H1 (cell line): Measurements from ENCODE around the gene CYB561D2. TPM values are rescaled to one million over a fixed set of nuclear protein-coding genes. Genes with fewer than 3 reads are reported as not detected.

ENCODE experiments used
- CTCF ChIA-PET: fragments of 300-600 bp; sonication (Branson Sonifier 250); formaldehyde crosslinking; loops from one replicate; lab custom pipeline; 2021; ENCODE audit not compliant: partially characterized antibody; lab: Charles Lee
- POLR2A ChIA-PET: fragments of 300-600 bp; sonication (Branson Sonifier 250); formaldehyde crosslinking; loops from one replicate; lab custom pipeline; 2021; ENCODE audit warnings: inconsistent platforms; ENCODE audit not compliant: partially characterized antibody; lab: Charles Lee
- DNase-seq, 2 experiments: peaks; one replicate each; pipeline versions ENCODE4 v3.0.0 to v3.0.0-alpha.2; 2010 to 2022; ENCODE audit warnings: low spot score in 2 of 2, low read depth in 1 of 2, mixed read lengths in 1 of 2
- FAIRE-seq: peaks from 2 replicates; lab custom pipeline; 2011; peaks lifted over from hg19 to GRCh38; lab: Jason Lieb, UNC
- H2AFZ ChIP-seq: 2 replicates; pipeline ENCODE4 v1.8.1; 2012; ENCODE audit warnings: low read length, inconsistent platforms
- H2AK5ac ChIP-seq: 2 replicates; pipeline ENCODE4 v1.6.1; 2013; ENCODE audit warnings: low read depth, low read length
- H2BK120ac ChIP-seq: replicated peaks from 2 replicates; pipeline ENCODE3; 2013; ENCODE audit warnings: low read depth, low read length, inconsistent platforms
- H2BK12ac ChIP-seq: 2 replicates; pipeline ENCODE4 v1.6.1; 2013; ENCODE audit warnings: low read depth, low read length
- H2BK15ac ChIP-seq: 2 replicates; pipeline ENCODE4 v1.6.1; 2013; ENCODE audit warnings: low read length
- H2BK20ac ChIP-seq: 2 replicates; pipeline ENCODE4 v1.6.1; 2013; ENCODE audit warnings: low read length
- H2BK5ac ChIP-seq: 2 replicates; pipeline ENCODE4 v1.6.1; 2013; ENCODE audit warnings: low read depth, low read length
- H3K14ac ChIP-seq: 2 replicates; pipeline ENCODE4 v1.6.1; 2013; ENCODE audit warnings: inconsistent platforms; ENCODE audit not compliant: insufficient read length
- H3K18ac ChIP-seq: 2 replicates; pipeline ENCODE4 v1.6.1; 2013; ENCODE audit warnings: low read length; ENCODE audit errors: extremely low read depth
- H3K23ac ChIP-seq: 2 replicates; pipeline ENCODE4 v1.6.1; 2013; ENCODE audit warnings: inconsistent platforms; ENCODE audit not compliant: insufficient read length
- H3K23me2 ChIP-seq: 2 replicates; pipeline ENCODE4 v1.6.1; 2013; ENCODE audit warnings: low read depth, low read length
- H3K27ac ChIP-seq: 2 replicates; pipeline ENCODE4 v1.6.1; 2011; ENCODE audit warnings: low read depth, low read length, inconsistent platforms
- H3K27me3 ChIP-seq, 4 experiments: replicated peaks in 1 of 4; 1 replicate in 1 of 4; 2 replicates in 3 of 4; pipeline versions ENCODE4 v1.6.1 to v1.8.1; 2011 to 2013; ENCODE audit warnings: low read length in 3 of 4, mild to moderate bottlenecking in 3 of 4, inconsistent platforms in 2 of 4, mixed read lengths in 2 of 4, moderate library complexity in 1 of 4; ENCODE audit not compliant: control insufficient read depth in 3 of 4, insufficient read depth in 3 of 4; ENCODE audit errors: extremely low read depth in 1 of 4
- H3K36me3 ChIP-seq, 4 experiments: 2 replicates each; pipeline versions ENCODE4 v1.6.1 to v1.8.1; 2011 to 2013; ENCODE audit warnings: mild to moderate bottlenecking in 4 of 4, low read length in 3 of 4, moderate library complexity in 2 of 4, control low read depth in 1 of 4, inconsistent platforms in 1 of 4; ENCODE audit not compliant: insufficient read depth in 4 of 4, control insufficient read depth in 2 of 4
- H3K4ac ChIP-seq: replicated peaks from 2 replicates; pipeline ENCODE3; 2013; ENCODE audit warnings: low read length, low read depth, mixed read lengths, inconsistent platforms; ENCODE audit not compliant: insufficient read length
- H3K4me1 ChIP-seq, 4 experiments: replicated peaks in 1 of 4; 1 replicate in 1 of 4; 2 replicates in 3 of 4; pipeline versions ENCODE4 v1.6.1 to v1.8.1; 2011 to 2013; ENCODE audit warnings: low read length in 3 of 4, inconsistent platforms in 2 of 4, mixed read lengths in 1 of 4; ENCODE audit not compliant: insufficient read depth in 4 of 4, control insufficient read depth in 3 of 4
- H3K4me2 ChIP-seq, 2 experiments: 2 replicates each; pipeline versions ENCODE4 v1.6.1 to v1.8.1; 2011 to 2013; ENCODE audit warnings: low read depth in 2 of 2, low read length in 2 of 2, control low read depth in 1 of 2, inconsistent platforms in 1 of 2, mild to moderate bottlenecking in 1 of 2; ENCODE audit not compliant: insufficient read depth in 1 of 2
- H3K4me3 ChIP-seq, 4 experiments: fragments of 200-600, 300-600 bp in 1 of 4; sonication (generic), shearing (Covaris generic), sonication (Bioruptor Twin) in 1 of 4; 2 replicates each; pipeline versions ENCODE4 v1.5.1 to v1.8.1; 2011 to 2016; ENCODE audit warnings: low read length in 4 of 4, low read depth in 3 of 4, control low read depth in 2 of 4, inconsistent platforms in 2 of 4, mild to moderate bottlenecking in 2 of 4, mixed read lengths in 1 of 4, moderate library complexity in 1 of 4; ENCODE audit not compliant: insufficient read depth in 2 of 4; ENCODE audit errors: extremely low read depth in 1 of 4
- H3K56ac ChIP-seq: replicated peaks from 2 replicates; pipeline ENCODE3; 2013; ENCODE audit warnings: low read depth, mild to moderate bottlenecking, mixed read lengths, low read length, inconsistent platforms; ENCODE audit not compliant: insufficient read length
- H3K79me1 ChIP-seq: 2 replicates; pipeline ENCODE4 v1.6.1; 2013; ENCODE audit warnings: low read depth, low read length, control low read depth
- H3K79me2 ChIP-seq, 2 experiments: 2 replicates each; pipeline versions ENCODE4 v1.6.1 to v1.8.1; 2012 to 2013; ENCODE audit warnings: low read length in 2 of 2, mild to moderate bottlenecking in 2 of 2, inconsistent platforms in 1 of 2; ENCODE audit not compliant: insufficient read depth in 2 of 2, control insufficient read depth in 1 of 2
- H3K9ac ChIP-seq, 4 experiments: replicated peaks in 1 of 4; 1 replicate in 1 of 4; 2 replicates in 3 of 4; pipeline versions ENCODE4 v1.6.1 to v1.8.1; 2011 to 2013; ENCODE audit warnings: low read depth in 3 of 4, low read length in 3 of 4, control low read depth in 2 of 4, mild to moderate bottlenecking in 2 of 4, moderate library complexity in 2 of 4, inconsistent platforms in 1 of 4; ENCODE audit errors: extremely low read depth in 1 of 4
- H3K9me3 ChIP-seq, 2 experiments: 2 replicates each; pipeline versions ENCODE4 v1.6.1 to v1.8.1; 2012 to 2013; ENCODE audit warnings: mild to moderate bottlenecking in 2 of 2, moderate library complexity in 2 of 2, control low read depth in 1 of 2, inconsistent platforms in 1 of 2, low read depth in 1 of 2, low read length in 1 of 2, mixed read lengths in 1 of 2; ENCODE audit not compliant: insufficient read depth in 2 of 2
- H4K20me1 ChIP-seq, 2 experiments: replicated peaks in 1 of 2; 2 replicates each; pipeline versions ENCODE3 to v1.8.1; 2011 to 2013; ENCODE audit warnings: inconsistent platforms in 2 of 2, low read length in 2 of 2, mild to moderate bottlenecking in 1 of 2; ENCODE audit not compliant: insufficient read depth in 2 of 2, control insufficient read depth in 1 of 2
- H4K5ac ChIP-seq: 2 replicates; pipeline ENCODE4 v1.6.1; 2013; ENCODE audit warnings: low read length, low read depth, mixed read lengths, inconsistent platforms; ENCODE audit not compliant: insufficient read length
- H4K8ac ChIP-seq: 2 replicates; pipeline ENCODE4 v1.8.0; 2013; ENCODE audit warnings: mild to moderate bottlenecking, moderate library complexity, low read length, inconsistent platforms; ENCODE audit not compliant: insufficient read depth; ENCODE audit errors: extremely low read depth
- H4K91ac ChIP-seq: replicated peaks from 2 replicates; pipeline ENCODE3; 2013; ENCODE audit warnings: low read length, mixed read lengths, inconsistent platforms; ENCODE audit not compliant: insufficient read length
- EGR1 ChIP-seq: IDR thresholded peaks from 2 replicates; pipeline ENCODE4 v1.6.1; 2011; ENCODE audit warnings: low read depth, low read length, borderline replicate concordance
- EZH2 ChIP-seq: fragments of 200-600 bp; sonication (generic); IDR thresholded peaks from 2 replicates; pipeline ENCODE4 v1.7.1; 2012; ENCODE audit warnings: low read depth, mild to moderate bottlenecking, moderate library complexity, low read length, inconsistent platforms; ENCODE audit not compliant: severe bottlenecking
- RBBP5 ChIP-seq: IDR thresholded peaks from 2 replicates; pipeline ENCODE4 v1.7.1; 2012; ENCODE audit warnings: low read depth, mild to moderate bottlenecking, inconsistent platforms, low read length, moderate library complexity, borderline replicate concordance
- SIN3A ChIP-seq, 2 experiments: IDR thresholded peaks in 1 of 2; conservative IDR thresholded peaks in 1 of 2; 2 replicates each; pipeline ENCODE4 v1.6.1; 2011 to 2012; ENCODE audit warnings: low read length in 2 of 2, improper control_type of control experiment in 1 of 2, low read depth in 1 of 2, mild to moderate bottlenecking in 1 of 2
- TBP ChIP-seq: IDR thresholded peaks from 2 replicates; pipeline ENCODE4 v1.6.1; 2011; ENCODE audit warnings: low read depth, low read length, improper control_type of control experiment
- ZNF274 ChIP-seq: IDR thresholded peaks from 2 replicates; pipeline ENCODE4 v1.7.0; 2012; ENCODE audit warnings: low read length, borderline replicate concordance; ENCODE audit errors: extremely low read depth
- WGBS, 2 experiments: shearing (Covaris generic) in 1 of 2; methylation state at CpG; one replicate each; pipeline versions ENCODE4 v1.1.6 to v1.1.7; 2013 to 2015; ENCODE audit warnings: low lambda C conversion rate in 2 of 2, mixed read lengths in 2 of 2, inconsistent platforms in 1 of 2, low coverage in 1 of 2, missing lambda C conversion rate in 1 of 2; ENCODE audit not compliant: insufficient replicate concordance in 2 of 2, insufficient coverage in 1 of 2, insufficient read length in 1 of 2; ENCODE audit errors: extremely low coverage in 1 of 2, missing lambda C conversion rate in 1 of 2; 5-methylcytosine and 5-hydroxymethylcytosine counted together
- polyA plus RNA-seq, 7 experiments: library from polyadenylated mRNA; depleted of rRNA in 3 of 7; stranded (reverse) in 5 of 7; unstranded in 2 of 7; fragments of >200 nt in 5 of 7; fragments of 200-250 nt in 2 of 7; gene quantifications; 1 replicate in 5 of 7; 2 replicates in 1 of 7; 4 replicates in 1 of 7; pipeline versions ENCODE4 v1.2.1 to v1.2.3, GENCODE V29; 2011 to 2013; ENCODE audit warnings: missing spikeins in 2 of 7, mixed read lengths in 2 of 7
- total RNA-seq: library from RNA; stranded (reverse); fragmentation: NEBNext Ultra II Directional; extraction: Animal tissue kit (Norgen Biotek cat#: 25700); gene quantifications from 2 replicates; pipeline ENCODE4 v1.2.1, GENCODE V29; 2021

CYB561D2 gene
- total and polyA plus RNA-seq, 2 of the 8 experiments (the other 6 are each of a cell fraction or from before 2014, with no cell fraction given): 9.8 to 34.0 TPM

DNA sequence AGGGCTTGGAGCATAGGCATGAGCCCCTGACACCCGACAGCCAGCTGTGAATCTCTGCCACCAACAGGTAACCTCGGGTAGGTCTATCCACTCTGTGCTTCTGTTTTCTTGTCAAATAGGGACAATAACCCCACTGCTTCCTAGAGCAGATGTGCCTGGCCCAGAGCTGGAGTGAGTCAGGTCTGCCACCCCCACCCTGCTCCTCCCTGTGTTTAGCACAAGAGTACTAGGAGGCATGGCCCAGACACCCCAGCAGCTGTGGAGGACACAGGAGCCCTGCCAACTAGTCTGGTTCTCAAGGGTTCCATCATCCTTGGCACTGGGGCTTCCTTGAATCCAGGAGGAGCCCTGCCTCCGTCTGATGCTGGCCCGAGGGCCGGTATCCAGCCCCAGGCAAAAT lies 42.4 kb downstream of the CYB561D2 start:
- Histone ChIP-seq H3K27ac (no peak overlapping the region), H3K79me1 (no peaks in the 10 kb centered on the region), H3K4me2 (no peak overlapping the region), H2BK120ac (no peak overlapping the region), H4K5ac (no peak overlapping the region), H4K91ac (no peak overlapping the region), H3K14ac (no peak overlapping the region), H3K36me3 (no peaks in the 10 kb centered on the region), H2AFZ (no peak overlapping the region), H3K4me3 (no peak overlapping the region), H3K23me2 (no peaks in the 10 kb centered on the region), H3K4me1 (peaks cover 0 to 2% (median under 1%) of the 10 kb centered on the region in 4 experiments; a peak in 2 of 7 replicates), H3K18ac (no peak overlapping the region), H2BK15ac (no peak overlapping the region), H3K23ac (no peak overlapping the region), H4K8ac (no peak overlapping the region), H3K79me2 (no peaks in the 10 kb centered on the region), H4K20me1 (peaks cover 3 to 6% of the 10 kb centered on the region in 2 experiments), H3K56ac (no peak overlapping the region), H2AK5ac (no peak overlapping the region), H2BK12ac (no peak overlapping the region), H2BK5ac (no peak overlapping the region), H3K9ac (no peak overlapping the region), H3K4ac (no peak overlapping the region)
- 89% methylated on average over 5 of the region's 5 CpGs; no CpG with 5 or more reads in 1 of the 2 experiments for WGBS, 2 experiments
- DNase-seq: no peak
- POLR2A ChIA-PET: interaction anchor here (1.4 to 1.5 kb wide), 2 partner anchors 18 to 152 kb away, joined by 3 read pairs; no protein-coding TSS in a partner anchor
- no peak for TF ChIP-seq RBBP5
- no peak for TF ChIP-seq EGR1
- no peak for TF ChIP-seq ZNF274
- no peak for TF ChIP-seq TBP
- no peak for TF ChIP-seq SIN3A (conservative IDR thresholded peaks at IDR 0.05 in 1 of 2, IDR thresholded peaks at IDR 0.05 in 1 of 2; ENCODE audit: low read depth in 1 of 2, low read length in 2 of 2)
- TF ChIP-seq EZH2: no peak
- TF ChIP-seq, all 59 proteins: peak for 0
- CTCF ChIA-PET: interaction anchor here (0.8 to 9.3 kb wide), 9 partner anchors 8 to 69 kb away, joined by 3 to 136 read pairs (median 4); partner anchors contain the start of genes CYB561D2, NPRL2 and ZMYND10
- no peaks in the 10 kb centered on the region for H3K9me3 ChIP-seq
- no peak for FAIRE-seq
- no peak overlapping the region for H2BK20ac ChIP-seq
- H3K27me3 ChIP-seq: no peaks in the 10 kb centered on the region; a peak in 1 of 7 replicates
